CD4-positive, alpha-beta T cell treated with Interleukin-1 beta for 1 hour (primary cell): Measurements from ENCODE around the gene DNAI1.

Experiments used
- DNase-seq, 2 donors: peaks; one replicate each; pipeline ENCODE4 v3.0.0-alpha.2; 2020 to 2022

DNAI1 gene

GRCh38 chr9:34546834-34547827 is 88.5 kb downstream of the DNAI1 start:
- peak; percentile 27 to 37 for DNase-seq

DNA sequence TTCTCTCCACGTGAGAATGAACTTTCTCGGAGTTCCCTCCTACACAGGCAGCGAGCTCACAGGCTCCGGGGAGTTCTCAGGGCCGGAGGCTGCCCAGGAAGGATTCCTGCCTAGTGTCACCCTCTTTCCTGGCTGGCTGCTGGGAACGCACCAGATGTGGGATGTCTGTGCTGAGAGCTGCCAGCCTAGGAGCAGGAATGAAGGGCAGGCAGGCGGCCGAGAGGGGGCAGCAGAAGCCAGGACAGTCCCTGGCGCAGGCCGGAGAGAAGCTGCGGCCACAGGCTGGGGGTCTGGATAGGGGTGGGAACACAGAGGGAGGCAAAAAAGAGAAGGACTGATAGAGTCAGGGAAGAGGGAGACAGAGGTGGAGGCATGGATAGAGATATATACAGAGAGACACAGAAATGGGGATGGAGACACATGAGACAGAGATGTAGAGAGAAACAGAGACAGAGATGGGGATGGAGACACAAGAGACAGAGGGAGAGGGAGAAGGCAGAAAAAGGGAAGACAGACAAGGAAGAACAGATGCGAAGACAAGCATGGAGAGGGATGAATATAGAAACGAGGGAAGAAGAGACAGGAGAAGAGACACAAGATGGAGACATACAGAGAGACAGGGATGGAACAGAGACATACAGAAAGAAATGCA is 89.5 kb downstream of the DNAI1 start:
- peak; percentile 16 to 29 for DNase-seq

DNA sequence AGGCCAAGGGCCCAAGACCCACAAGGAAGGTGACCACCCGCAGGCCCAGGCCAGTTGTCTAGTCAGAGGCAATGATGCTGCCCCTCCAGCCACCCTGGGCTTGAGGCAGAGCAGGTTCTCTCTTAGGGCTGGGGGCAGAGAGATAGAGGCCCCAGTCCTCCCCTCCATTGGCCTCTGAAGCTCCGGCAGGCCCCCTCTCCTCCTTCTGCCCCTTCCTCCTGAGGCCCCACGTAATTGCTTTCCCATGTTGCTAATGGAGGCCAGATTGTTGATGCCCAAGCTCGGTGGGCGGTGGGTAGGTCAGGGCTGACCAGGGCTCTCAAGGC is 90.8 kb downstream of the DNAI1 start:
- DNase-seq, result no peak

- no peak for DNase-seq
Measured at GRCh38 chr9:34550016-34550680, 91.5 kb downstream of the DNAI1 start.

DNA sequence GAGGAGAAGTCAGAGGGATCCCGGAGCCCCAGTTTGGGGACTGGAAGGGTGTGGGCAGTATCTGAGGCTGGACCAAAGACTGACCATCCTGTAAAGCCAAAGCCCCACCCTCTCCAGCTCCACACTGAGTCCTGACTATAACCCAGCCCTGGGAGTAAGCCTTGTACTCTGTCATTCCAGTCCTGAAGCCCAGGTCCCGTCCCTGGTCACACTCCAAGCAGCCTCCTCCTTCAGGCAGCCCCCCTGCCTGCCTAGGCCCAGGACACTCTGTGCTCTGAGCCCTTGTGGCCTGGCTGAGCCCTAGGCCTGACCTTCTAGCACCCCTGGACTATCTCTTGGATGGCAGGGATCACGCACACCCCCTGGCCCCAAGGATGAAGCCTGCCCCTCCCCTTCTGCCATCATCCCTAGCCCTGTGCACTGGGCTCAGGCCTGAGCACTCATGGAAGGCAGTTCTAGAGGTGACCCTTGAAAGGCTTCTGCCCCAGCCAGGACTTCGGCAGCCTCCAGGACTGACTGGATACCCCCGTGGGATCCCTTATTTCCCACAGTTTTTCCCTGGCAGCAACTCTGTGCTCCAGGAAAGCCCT is 92.2 kb downstream of the DNAI1 start:
- no peak for DNase-seq

DNA sequence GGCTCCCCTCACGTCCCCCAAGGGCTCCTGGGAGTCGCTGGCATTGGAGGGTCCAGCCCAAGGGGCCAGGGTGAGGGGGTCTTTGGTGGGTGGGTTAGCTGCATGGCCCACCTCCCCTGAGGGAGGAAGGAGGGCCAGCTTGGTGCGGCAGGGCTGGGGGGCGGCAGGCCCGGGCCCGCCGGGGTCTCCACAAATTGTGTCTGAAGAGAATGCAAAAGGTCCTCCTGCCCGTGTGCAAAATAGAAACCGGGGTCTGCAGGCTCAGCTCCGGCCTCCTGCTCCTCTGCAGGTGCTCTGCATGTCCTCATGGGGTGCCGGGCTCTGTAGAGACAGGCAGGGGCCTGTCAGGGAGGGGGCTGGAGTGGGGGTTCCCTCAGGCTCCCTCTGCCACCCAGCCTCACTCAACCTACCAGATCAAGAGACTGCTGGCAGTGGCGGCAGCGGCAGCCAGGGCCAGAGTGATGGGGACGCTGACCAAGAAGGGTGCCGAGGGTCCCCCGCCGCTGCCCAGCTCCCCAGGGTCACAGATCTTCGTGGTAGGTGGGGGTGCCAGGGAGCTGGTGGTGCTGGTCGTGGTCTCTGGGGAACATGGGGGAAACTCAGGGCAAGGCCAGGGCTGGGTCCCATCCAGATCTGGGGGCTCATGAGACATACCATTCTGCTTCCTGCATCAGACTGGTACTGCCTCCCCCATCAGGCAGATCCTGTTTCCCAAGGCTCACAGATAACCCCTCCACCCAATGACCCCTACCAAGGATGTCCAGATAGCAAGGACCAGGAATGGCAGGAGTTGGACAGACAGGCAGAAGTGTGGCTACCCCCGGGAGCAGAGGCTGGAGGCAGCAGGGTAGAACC is 93.4 kb downstream of the DNAI1 start:
- DNase-seq, result no peak

DNA sequence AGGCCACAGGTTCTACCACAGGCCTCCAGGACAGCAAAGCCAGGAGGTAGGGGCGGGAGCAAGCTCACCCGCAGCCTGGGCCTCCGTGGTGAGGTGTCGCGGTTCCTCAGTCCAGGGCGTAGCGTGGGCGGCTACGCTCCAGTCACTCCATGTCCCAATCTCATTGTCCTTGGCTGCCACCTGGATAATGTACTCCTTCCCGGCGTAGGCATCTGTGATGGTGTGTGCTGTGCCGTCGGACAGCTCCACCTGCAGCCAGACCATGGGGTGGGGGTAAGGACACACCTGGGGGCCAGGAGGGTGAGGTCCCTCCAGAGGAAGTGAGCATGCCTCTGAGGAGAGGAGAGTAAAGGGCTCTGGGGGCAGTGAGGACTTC is 94.0 kb downstream of the DNAI1 start:
- DNase-seq, result no peak

- DNase-seq, result no peak
Measured at GRCh38 chr9:34552986-34553385, 94.4 kb downstream of the DNAI1 start.

GRCh38 chr9:34553511-34554021 is 95.0 kb downstream of the DNAI1 start:
- no peak for DNase-seq

DNA sequence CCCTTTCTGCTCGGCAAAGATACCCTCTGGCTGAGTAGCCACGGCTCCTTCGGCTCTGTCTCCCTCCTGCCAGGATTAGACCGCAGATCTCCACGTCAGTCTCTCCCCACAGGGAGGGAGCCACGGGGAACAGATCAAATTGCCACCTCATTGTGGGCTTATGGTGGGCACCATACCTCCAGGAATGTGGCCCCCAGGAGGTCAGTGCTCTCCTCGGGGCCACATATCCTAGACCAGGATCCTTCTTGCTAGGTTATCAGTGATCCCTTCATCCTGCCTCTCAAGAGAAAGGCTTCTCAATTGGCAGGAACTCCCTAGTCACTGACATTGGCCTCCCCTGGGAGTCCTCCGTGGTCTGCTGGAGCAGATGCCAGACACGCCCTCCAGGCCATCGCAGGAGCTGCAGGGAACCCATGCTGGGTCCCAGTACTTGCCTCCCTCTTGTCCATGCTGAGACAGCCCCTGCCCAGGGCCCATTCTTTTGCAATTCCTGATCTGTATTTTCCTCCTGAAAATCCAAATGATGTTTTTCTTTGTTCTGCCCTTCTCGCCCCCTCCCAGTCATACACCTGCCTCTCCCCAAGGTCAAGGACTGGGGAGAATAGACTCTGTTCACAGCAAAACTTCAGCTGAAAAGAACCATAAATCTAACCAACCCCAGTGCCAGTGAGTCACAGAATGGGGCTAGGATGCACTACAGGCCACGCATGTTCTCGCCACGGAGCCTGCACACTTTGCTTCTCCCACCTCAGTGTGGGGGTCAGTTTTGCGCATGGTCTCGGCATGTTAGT is 95.8 kb downstream of the DNAI1 start:
- DNase-seq, result no peak

DNA sequence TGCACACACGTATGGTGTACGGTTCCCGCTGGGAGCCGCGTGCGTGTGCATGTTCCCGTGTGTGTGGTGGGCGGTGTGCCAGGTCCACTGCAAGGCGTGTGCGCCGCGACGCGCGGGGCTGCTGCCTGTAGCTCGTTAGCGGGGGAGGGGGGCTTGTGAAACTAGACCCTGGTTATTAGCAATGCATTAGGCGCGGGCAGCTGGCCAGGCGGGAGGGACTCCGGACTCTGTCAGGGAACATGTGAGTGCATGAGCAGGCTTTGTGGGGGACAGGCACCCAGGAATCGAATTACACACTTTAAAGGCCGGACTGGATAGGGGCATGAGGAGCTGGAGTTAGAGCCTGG is 96.4 kb downstream of the DNAI1 start:
- DNase-seq, result no peak

- DNase-seq, result no peak
Measured at GRCh38 chr9:34555500-34555899, 96.9 kb downstream of the DNAI1 start.

DNA sequence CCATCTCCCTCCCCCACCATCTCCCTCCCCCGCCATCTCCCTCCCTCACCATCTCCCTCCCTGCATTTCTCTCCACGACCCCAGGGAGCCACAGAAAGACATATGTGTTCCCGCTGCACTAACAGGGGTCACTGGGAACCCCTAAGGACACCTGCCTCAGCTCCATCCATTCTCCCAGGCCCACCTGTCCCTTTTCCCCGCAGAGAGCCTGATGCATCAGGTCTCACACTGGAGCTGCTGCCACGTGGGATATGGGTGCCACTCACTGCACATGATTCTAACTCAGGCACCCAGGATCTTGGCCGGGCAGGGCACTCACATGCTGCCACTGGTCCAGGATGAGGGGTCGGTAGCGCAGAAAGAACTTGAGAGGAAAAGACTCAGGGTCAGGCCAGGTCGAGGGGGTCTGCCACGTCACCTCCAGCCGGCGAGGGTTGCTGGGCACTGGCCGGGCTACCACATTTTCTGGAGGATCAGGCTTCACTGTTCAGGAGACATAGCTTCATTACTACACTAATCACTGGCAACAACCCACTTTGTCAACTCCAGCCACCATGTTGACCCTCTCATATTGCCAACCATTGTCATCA is 97.4 kb downstream of the DNAI1 start:
- no peak for DNase-seq

DNA sequence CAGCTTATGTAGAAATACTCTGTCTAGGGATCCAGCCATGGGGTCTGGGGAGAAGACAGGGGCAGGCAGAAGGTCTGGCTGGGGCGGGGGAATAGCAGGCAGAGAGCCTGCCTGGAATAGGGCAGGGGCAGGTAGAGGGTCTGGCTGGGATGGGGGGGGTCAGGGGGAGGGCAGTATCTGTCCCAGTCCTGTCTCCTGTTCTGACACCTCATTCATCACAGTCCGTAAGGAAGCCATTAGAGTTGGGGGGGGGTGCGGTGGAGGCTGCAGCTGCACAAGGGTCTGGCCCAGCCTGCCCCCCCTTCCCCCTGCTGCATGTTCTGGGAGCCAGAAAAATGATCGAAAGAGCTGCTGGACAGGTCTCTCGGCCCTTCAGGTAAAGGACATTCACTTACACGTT is 98.3 kb downstream of the DNAI1 start:
- no peak for DNase-seq

- no peak for DNase-seq
Measured at GRCh38 chr9:34557426-34558321, 99.1 kb downstream of the DNAI1 start.

DNA sequence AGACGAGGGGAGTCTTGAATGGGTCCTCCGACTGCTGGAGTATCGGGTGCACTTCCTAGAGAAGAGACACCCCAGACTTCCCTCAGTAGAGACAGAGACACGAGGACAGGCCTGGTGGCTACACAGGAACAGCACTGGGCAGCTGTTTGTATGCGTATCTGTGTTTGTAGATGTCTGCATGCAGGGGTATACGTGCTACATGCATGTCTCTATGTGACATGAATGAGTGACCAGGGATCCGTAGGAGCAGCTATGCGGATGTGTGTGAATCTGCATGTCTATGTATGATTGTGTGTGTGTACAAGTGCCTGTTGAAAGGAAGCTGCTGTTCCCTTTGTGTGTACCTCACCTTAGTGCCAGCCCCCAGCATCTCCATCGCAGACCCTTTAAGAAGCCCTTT is 99.8 kb downstream of the DNAI1 start:
- DNase-seq, result no peak

DNA sequence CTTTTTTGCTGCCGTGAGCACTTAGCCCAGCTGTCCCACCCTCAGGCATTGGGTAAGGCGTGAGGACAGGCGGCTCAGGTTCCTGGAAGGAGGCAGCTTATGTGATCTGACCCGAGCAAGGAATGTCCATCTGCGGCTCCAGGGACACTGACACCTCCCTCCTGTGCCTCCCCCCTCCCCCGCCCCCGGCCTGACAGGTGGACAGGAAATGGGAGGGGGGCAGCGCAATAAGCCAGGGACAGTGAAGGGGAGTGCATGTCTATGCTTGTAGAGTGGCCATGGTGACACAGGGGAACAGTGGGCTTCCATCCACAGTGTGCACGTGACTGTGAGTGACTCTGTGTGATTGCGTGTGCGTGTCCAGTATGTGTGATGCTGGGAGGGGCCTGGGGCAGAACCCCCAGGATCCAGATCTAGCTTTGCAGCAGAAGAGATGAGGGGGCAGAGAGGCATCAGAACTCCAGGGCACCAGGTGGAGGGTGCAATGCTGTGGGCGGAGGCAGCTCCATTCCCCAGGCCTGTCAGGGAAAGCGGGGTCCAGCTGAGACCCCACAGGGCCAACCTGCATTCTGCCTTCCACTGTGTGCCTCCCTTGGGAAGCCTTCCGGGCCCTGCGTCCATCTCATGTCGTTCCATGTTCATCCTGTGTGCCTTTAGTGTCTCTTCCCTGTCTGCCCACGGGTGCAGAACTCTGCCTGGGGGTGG is 100.5 kb downstream of the DNAI1 start:
- no peak for DNase-seq

- DNase-seq, result no peak
Measured at GRCh38 chr9:34559624-34560455, 101.2 kb downstream of the DNAI1 start.
